Bronchial epithelial cell (primary cell): ENCODE measurements around the gene CSK. TPM values are rescaled to one million over a fixed set of nuclear protein-coding genes. Genes with fewer than 3 reads are reported as not detected.
A peak's percentile ranks its signal among the peaks of the same experiment; 100 is the strongest.

Experiments
- DNase-seq: peaks from one replicate; pipeline ENCODE4 v3.0.0-alpha.2; 2010; ENCODE audit warnings: low read depth
- FAIRE-seq: peaks from 2 replicates; lab custom pipeline; 2011; peaks lifted over from hg19 to GRCh38; lab: Jason Lieb, UNC
- H3K27me3 ChIP-seq: 2 replicates; pipeline ENCODE4 v1.5.1; 2011; ENCODE audit warnings: low read length; ENCODE audit not compliant: control insufficient read depth, insufficient read depth
- H3K36me3 ChIP-seq: 2 replicates; pipeline ENCODE4 v1.5.1; 2011; ENCODE audit warnings: low read length; ENCODE audit not compliant: control insufficient read depth, insufficient read depth
- H3K4me3 ChIP-seq: 2 replicates; pipeline ENCODE4 v1.5.1; 2011; ENCODE audit warnings: mild to moderate bottlenecking, low read depth, low read length, control low read depth
- CTCF ChIP-seq: IDR thresholded peaks from 2 replicates; pipeline ENCODE4 v1.5.1; 2011; ENCODE audit warnings: mild to moderate bottlenecking, moderate library complexity, low read length, control low read depth, inconsistent platforms; ENCODE audit not compliant: insufficient read depth, severe bottlenecking
- total RNA-seq: library from RNA; depleted of rRNA; stranded (reverse); fragments of >200 nt; gene quantifications from 2 replicates; pipeline ENCODE4 v1.2.1, GENCODE V29; 2014

CSK gene
- total RNA-seq, 1 donor from 2014 or later, result 29.2 TPM

- no peaks in the 10 kb centered on the region for H3K27me3 ChIP-seq
- DNase-seq (peak; percentile 94), FAIRE-seq (peak; percentile 98)
- peak; percentile 99 for TF ChIP-seq CTCF
- no peak overlapping the region for H3K4me3 ChIP-seq
- H3K36me3 ChIP-seq, result peaks cover 34% of the 10 kb centered on the region
These were observed 18.1 kb downstream of the CSK start for GRCh38 chr15:74799856-74800558.

GRCh38 chr15:74800559-74801094, 18.7 kb downstream of the CSK start:
- Histone ChIP-seq H3K4me3 (no peak overlapping the region), H3K36me3 (peaks cover 34% of the 10 kb centered on the region), H3K27me3 (no peaks in the 10 kb centered on the region)
- DNase-seq (no peak), FAIRE-seq (no peak)
- no peak for TF ChIP-seq CTCF

- no peak for TF ChIP-seq CTCF
- H3K4me3 ChIP-seq, result no peak overlapping the region
- H3K27me3 ChIP-seq, result no peaks in the 10 kb centered on the region
- FAIRE-seq, result no peak
- peaks cover 34% of the 10 kb centered on the region for H3K36me3 ChIP-seq
- no peak for DNase-seq
These were observed 19.6 kb downstream of the CSK start for GRCh38 chr15:74801311-74801997.

GRCh38 chr15:74802290-74802689, 20.4 kb downstream of the CSK start:
- TF ChIP-seq CTCF, result no peak
- no peak for FAIRE-seq
- no peak overlapping the region for H3K4me3 ChIP-seq
- DNase-seq, result no peak
- no peaks in the 10 kb centered on the region for H3K27me3 ChIP-seq
- peaks cover 34% of the 10 kb centered on the region for H3K36me3 ChIP-seq

DNA sequence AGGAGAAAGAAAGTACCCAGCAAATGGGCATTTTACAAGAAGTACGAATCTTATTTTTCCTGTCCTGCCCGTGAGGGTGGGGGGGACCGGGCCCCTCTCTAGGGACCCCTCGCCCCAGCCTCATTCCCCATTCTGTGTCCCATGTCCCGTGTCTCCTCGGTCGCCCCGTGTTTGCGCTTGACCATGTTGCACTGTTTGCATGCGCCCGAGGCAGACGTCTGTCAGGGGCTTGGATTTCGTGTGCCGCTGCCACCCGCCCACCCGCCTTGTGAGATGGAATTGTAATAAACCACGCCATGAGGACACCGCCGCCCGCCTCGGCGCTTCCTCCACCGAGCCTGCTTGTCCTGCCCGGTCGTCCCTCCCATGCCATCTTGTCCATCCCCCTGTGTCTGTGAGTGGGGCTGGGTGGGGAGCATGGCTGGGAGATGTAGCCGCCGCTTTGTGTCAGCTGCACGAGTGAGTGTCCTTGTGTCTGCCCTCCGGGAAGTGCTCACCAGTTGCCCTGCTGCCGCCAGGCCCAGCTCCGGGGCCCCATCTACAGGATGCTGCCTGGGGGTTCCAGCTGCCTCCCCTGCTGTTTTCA, 21.1 kb downstream of the CSK start:
- Histone ChIP-seq H3K36me3 (peaks cover 34% of the 10 kb centered on the region), H3K4me3 (no peak overlapping the region), H3K27me3 (no peaks in the 10 kb centered on the region)
- DNase-seq (no peak), FAIRE-seq (no peak)
- no peak for TF ChIP-seq CTCF
